Astrocyte (in vitro differentiated cells and primary cell): ENCODE measurements around the gene WT1. TPM values are rescaled to one million over a fixed set of nuclear protein-coding genes. Genes with fewer than 3 reads are reported as not detected.

Experiments
- DNase-seq: peaks from one replicate; pipeline ENCODE4 v3.0.0-alpha.2; 2010; ENCODE audit warnings: low read depth
- FAIRE-seq: peaks from 2 replicates; lab custom pipeline; 2011; peaks lifted over from hg19 to GRCh38; lab: Jason Lieb, UNC
- H2AFZ ChIP-seq: 2 replicates; pipeline ENCODE4 v1.6.0; 2012; ENCODE audit warnings: low read depth, low read length, inconsistent platforms
- H3K27ac ChIP-seq: 2 replicates; pipeline ENCODE4 v1.5.1; 2011; ENCODE audit warnings: low read depth, low read length, inconsistent platforms
- H3K27me3 ChIP-seq: 2 replicates; pipeline ENCODE4 v1.6.0; 2011; ENCODE audit warnings: low read length, inconsistent platforms; ENCODE audit not compliant: insufficient read depth
- H3K36me3 ChIP-seq: 2 replicates; pipeline ENCODE4 v1.5.1; 2011; ENCODE audit warnings: low read length, inconsistent platforms; ENCODE audit not compliant: insufficient read depth
- H3K4me1 ChIP-seq: 2 replicates; pipeline ENCODE4 v1.5.1; 2011; ENCODE audit warnings: low read length, inconsistent platforms; ENCODE audit not compliant: insufficient read depth
- H3K4me2 ChIP-seq: 2 replicates; pipeline ENCODE4 v1.6.0; 2012; ENCODE audit warnings: low read length, inconsistent platforms
- H3K4me3 ChIP-seq: 2 replicates; pipeline ENCODE4 v1.5.1; 2011; ENCODE audit warnings: low read depth, mild to moderate bottlenecking, low read length, inconsistent platforms; ENCODE audit not compliant: insufficient read depth
- H3K79me2 ChIP-seq: 2 replicates; pipeline ENCODE4 v1.6.0; 2012; ENCODE audit warnings: mild to moderate bottlenecking, low read length, inconsistent platforms; ENCODE audit not compliant: insufficient read depth
- H3K9ac ChIP-seq: 2 replicates; pipeline ENCODE4 v1.6.0; 2012; ENCODE audit warnings: mild to moderate bottlenecking, low read length, inconsistent platforms
- H3K9me3 ChIP-seq: 2 replicates; pipeline ENCODE4 v1.5.1; 2012; ENCODE audit warnings: low read depth, mild to moderate bottlenecking, low read length, inconsistent platforms; ENCODE audit not compliant: insufficient read depth
- H4K20me1 ChIP-seq: 2 replicates; pipeline ENCODE4 v1.6.0; 2012; ENCODE audit warnings: low read length, inconsistent platforms; ENCODE audit not compliant: insufficient read depth
- H3K27ac Mint-ChIP-seq: one replicate; pipeline ENCODE4 v1.8.0; 2021; ENCODE audit warnings: mild to moderate bottlenecking, mixed read lengths; ENCODE audit not compliant: unreplicated experiment
- H3K27me3 Mint-ChIP-seq: one replicate; pipeline ENCODE4 v1.8.0; 2021; ENCODE audit warnings: low read depth, mixed read lengths; ENCODE audit not compliant: unreplicated experiment
- H3K36me3 Mint-ChIP-seq: one replicate; pipeline ENCODE4 v1.8.0; 2021; ENCODE audit warnings: low read depth, mixed read lengths; ENCODE audit not compliant: unreplicated experiment
- H3K4me1 Mint-ChIP-seq: one replicate; pipeline ENCODE4 v1.8.0; 2021; ENCODE audit warnings: low read depth, mixed read lengths; ENCODE audit not compliant: unreplicated experiment
- H3K4me3 Mint-ChIP-seq: one replicate; pipeline ENCODE4 v1.8.0; 2021; ENCODE audit warnings: mild to moderate bottlenecking, moderate library complexity, mixed read lengths; ENCODE audit not compliant: unreplicated experiment
- H3K9me3 Mint-ChIP-seq: one replicate; pipeline ENCODE4 v1.8.0; 2021; ENCODE audit warnings: mild to moderate bottlenecking, mixed read lengths; ENCODE audit not compliant: unreplicated experiment
- CTCF ChIP-seq: IDR thresholded peaks from 2 replicates; pipeline ENCODE4 v1.5.1; 2011; ENCODE audit warnings: low read depth, mild to moderate bottlenecking, inconsistent platforms, low read length, moderate library complexity; ENCODE audit not compliant: insufficient read depth
- EZH2 ChIP-seq: IDR thresholded peaks from 2 replicates; pipeline ENCODE4 v1.6.1; 2012; ENCODE audit warnings: mild to moderate bottlenecking, low read length, inconsistent platforms; ENCODE audit not compliant: insufficient read depth
- total RNA-seq: library from RNA; stranded (reverse); gene quantifications from 2 replicates; pipeline ENCODE4 v1.2.1, GENCODE V29; 2021

Gene WT1
- total RNA-seq, 1 donor from 2014 or later, result 0.45 TPM

- H3K9ac ChIP-seq, result no peak overlapping the region
- no peaks in the 10 kb centered on the region for H3K9me3 Mint-ChIP-seq
- no peak overlapping the region for H2AFZ ChIP-seq
- no peak overlapping the region for H3K27ac Mint-ChIP-seq
- no peaks in the 10 kb centered on the region for H3K36me3 Mint-ChIP-seq
- no peaks in the 10 kb centered on the region for H3K4me1 ChIP-seq
- no peak overlapping the region for H3K4me3 Mint-ChIP-seq
- FAIRE-seq, result no peak
- no peak overlapping the region for H3K4me2 ChIP-seq
- H3K27me3 Mint-ChIP-seq, result peaks cover 37% of the 10 kb centered on the region
- H3K9me3 ChIP-seq, result no peaks in the 10 kb centered on the region
- H3K27me3 ChIP-seq, result peaks cover 13% of the 10 kb centered on the region
- H3K4me1 Mint-ChIP-seq, result no peaks in the 10 kb centered on the region
- no peak overlapping the region for H3K4me3 ChIP-seq
- DNase-seq, result no peak
- no peaks in the 10 kb centered on the region for H3K79me2 ChIP-seq
- H4K20me1 ChIP-seq, result no peaks in the 10 kb centered on the region
- no peaks in the 10 kb centered on the region for H3K36me3 ChIP-seq
- no peak overlapping the region for H3K27ac ChIP-seq
- TF ChIP-seq EZH2 (no peak), CTCF (no peak)
Measured at GRCh38 chr11:32451808-32452207, 16.5 kb upstream of the WT1 start.

- no peak overlapping the region for H3K27ac Mint-ChIP-seq
- H3K27me3 Mint-ChIP-seq, result peaks cover 39% of the 10 kb centered on the region
- Histone ChIP-seq H3K9ac (no peak overlapping the region), H3K27me3 (peaks cover 23% of the 10 kb centered on the region), H3K79me2 (no peaks in the 10 kb centered on the region), H2AFZ (no peak overlapping the region), H3K4me1 (no peaks in the 10 kb centered on the region), H3K9me3 (no peaks in the 10 kb centered on the region), H3K27ac (no peak overlapping the region), H3K36me3 (no peaks in the 10 kb centered on the region), H4K20me1 (no peaks in the 10 kb centered on the region), H3K4me2 (no peak overlapping the region), H3K4me3 (no peak overlapping the region)
- TF ChIP-seq CTCF (no peak), EZH2 (no peak)
- H3K4me3 Mint-ChIP-seq, result no peak overlapping the region
- no peaks in the 10 kb centered on the region for H3K4me1 Mint-ChIP-seq
- no peak for FAIRE-seq
- no peaks in the 10 kb centered on the region for H3K9me3 Mint-ChIP-seq
- DNase-seq, result no peak
- H3K36me3 Mint-ChIP-seq, result no peaks in the 10 kb centered on the region
Measured at GRCh38 chr11:32450372-32450771, 15.0 kb upstream of the WT1 start.

- H3K36me3 Mint-ChIP-seq, result no peaks in the 10 kb centered on the region
- no peak overlapping the region for H3K4me3 Mint-ChIP-seq
- TF ChIP-seq EZH2, result no peak
- no peak for TF ChIP-seq CTCF
- peaks cover 41% of the 10 kb centered on the region for H3K27me3 Mint-ChIP-seq
- no peaks in the 10 kb centered on the region for H4K20me1 ChIP-seq
- no peak overlapping the region for H3K4me3 ChIP-seq
- H3K36me3 ChIP-seq, result no peaks in the 10 kb centered on the region
- no peaks in the 10 kb centered on the region for H3K9me3 ChIP-seq
- DNase-seq, result no peak
- no peaks in the 10 kb centered on the region for H3K9me3 Mint-ChIP-seq
- H3K4me1 ChIP-seq, result no peaks in the 10 kb centered on the region
- no peaks in the 10 kb centered on the region for H3K79me2 ChIP-seq
- H3K4me1 Mint-ChIP-seq, result no peaks in the 10 kb centered on the region
- no peak for FAIRE-seq
- no peak overlapping the region for H3K27ac ChIP-seq
- H3K4me2 ChIP-seq, result no peak overlapping the region
- no peak overlapping the region for H3K27ac Mint-ChIP-seq
- H3K27me3 ChIP-seq, result peaks cover 27% of the 10 kb centered on the region
- no peak overlapping the region for H2AFZ ChIP-seq
- no peak overlapping the region for H3K9ac ChIP-seq
Measured at GRCh38 chr11:32448232-32448631, 12.9 kb upstream of the WT1 start.
